Muscle of leg (tissue), 11 donors: ENCODE results near the gene KCNJ6. TPM values are rescaled to one million over a fixed set of nuclear protein-coding genes. Genes with fewer than 3 reads are reported as not detected.
"Not testable (repeated sequence)": the region's sequence is repeated elsewhere in the genome, so short reads cannot be mapped to it uniquely, and the experiment has no call there.

Source experiments
- DNase-seq: peaks from one replicate; pipeline ENCODE4 v3.0.0; 2013
- H3K27ac ChIP-seq: one replicate; pipeline ENCODE4 v1.5.1; 2013; ENCODE audit warnings: mild to moderate bottlenecking, low read length, control low read depth
- H3K27me3 ChIP-seq: one replicate; pipeline ENCODE4 v1.6.1; 2013; ENCODE audit warnings: low read length; ENCODE audit not compliant: control insufficient read depth, insufficient read depth
- H3K36me3 ChIP-seq: one replicate; pipeline ENCODE4 v1.6.1; 2013; ENCODE audit warnings: low read length; ENCODE audit not compliant: control insufficient read depth, insufficient read depth
- H3K4me1 ChIP-seq: one replicate; pipeline ENCODE4 v1.6.1; 2013; ENCODE audit warnings: low read length; ENCODE audit not compliant: control insufficient read depth, insufficient read depth
- H3K4me3 ChIP-seq: one replicate; pipeline ENCODE4 v1.5.1; 2013; ENCODE audit warnings: low read length, control low read depth
- H3K9me3 ChIP-seq: replicated peaks from 2 replicates; pipeline ENCODE4 v1.6.1; 2013; ENCODE audit warnings: low read depth, low read length; ENCODE audit not compliant: control insufficient read depth
- WGBS: methylation state at CpG from one replicate; pipeline ENCODE4 v1.1.5; 2013; ENCODE audit warnings: missing lambda C conversion rate; ENCODE audit not compliant: insufficient coverage; 5-methylcytosine and 5-hydroxymethylcytosine counted together
- polyA plus RNA-seq, 8 donors: library from polyadenylated mRNA; unstranded; fragments of 120-200 nt; gene quantifications; one replicate each; pipeline versions ENCODE4 v1.2.1 to v1.2.3, GENCODE V29; 2013; ENCODE audit warnings: inconsistent platforms in 1 of 8, low replicate concordance in 1 of 8; ENCODE audit not compliant: insufficient read length in 8 of 8, insufficient read depth in 1 of 8
- total RNA-seq: library from RNA; stranded (reverse); fragments of 120-200 nt; gene quantifications from one replicate; pipeline ENCODE4 v1.2.4, GENCODE V29; 2013

KCNJ6 gene
- total and polyA plus RNA-seq, 9 donors, result 0.81 to 2.1 (median 1.2) TPM

DNA sequence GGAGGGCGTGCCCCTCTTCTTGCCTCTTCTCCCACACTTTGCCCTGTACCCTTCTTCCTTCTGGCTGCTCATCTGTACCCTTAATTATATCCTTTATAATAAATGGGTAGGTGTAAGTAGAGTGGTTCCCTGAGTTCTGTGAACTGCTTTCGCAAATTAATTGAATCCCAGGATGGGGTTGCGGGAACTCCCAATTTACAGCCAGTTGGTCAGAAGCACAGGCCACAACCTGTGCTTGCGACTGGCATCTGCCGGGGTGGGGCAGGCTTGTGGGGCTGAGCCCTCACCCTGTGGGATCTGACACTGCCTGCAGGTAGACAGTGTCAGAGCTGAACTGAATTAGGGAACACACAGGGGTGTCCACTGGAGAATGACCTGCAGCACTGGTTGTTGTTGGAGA is 244.9 kb downstream of the KCNJ6 start:
- WGBS, result 94% methylated on average over 4 of the region's 5 CpGs
- Histone ChIP-seq H3K27me3 (peaks cover 12% of the 10 kb centered on the region), H3K9me3 (no peaks in the 10 kb centered on the region), H3K27ac (no peak overlapping the region), H3K4me3 (no peak overlapping the region), H3K36me3 (no peaks in the 10 kb centered on the region), H3K4me1 (peaks cover 9% of the 10 kb centered on the region)
- DNase-seq, result no peak

DNA sequence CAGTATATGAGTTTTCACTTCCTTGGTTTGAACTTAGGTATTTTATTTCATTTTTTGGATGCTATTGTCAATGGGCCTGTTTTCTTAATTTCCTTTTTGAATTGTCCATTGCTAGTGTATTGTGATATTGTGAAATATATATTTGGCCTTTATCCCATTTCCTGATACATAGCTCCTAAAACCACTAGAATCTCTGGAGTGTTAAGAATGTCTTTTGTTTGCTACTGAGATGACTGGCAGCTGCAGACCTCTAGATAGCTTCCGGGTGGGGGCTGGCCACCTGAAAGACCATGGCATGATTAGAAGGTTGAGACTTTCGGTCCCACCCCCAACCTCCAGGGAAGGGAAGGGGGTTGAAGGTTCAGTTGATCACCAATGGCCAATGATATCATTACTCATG is 245.4 kb downstream of the KCNJ6 start:
- Histone ChIP-seq H3K4me1 (peaks cover 12% of the 10 kb centered on the region), H3K27ac (no peak overlapping the region), H3K9me3 (no peaks in the 10 kb centered on the region), H3K27me3 (peaks cover 12% of the 10 kb centered on the region), H3K4me3 (no peak overlapping the region), H3K36me3 (no peaks in the 10 kb centered on the region)
- DNase-seq, result no peak
- no CpG with 5 or more reads among the region's 2 CpGs for WGBS

DNA sequence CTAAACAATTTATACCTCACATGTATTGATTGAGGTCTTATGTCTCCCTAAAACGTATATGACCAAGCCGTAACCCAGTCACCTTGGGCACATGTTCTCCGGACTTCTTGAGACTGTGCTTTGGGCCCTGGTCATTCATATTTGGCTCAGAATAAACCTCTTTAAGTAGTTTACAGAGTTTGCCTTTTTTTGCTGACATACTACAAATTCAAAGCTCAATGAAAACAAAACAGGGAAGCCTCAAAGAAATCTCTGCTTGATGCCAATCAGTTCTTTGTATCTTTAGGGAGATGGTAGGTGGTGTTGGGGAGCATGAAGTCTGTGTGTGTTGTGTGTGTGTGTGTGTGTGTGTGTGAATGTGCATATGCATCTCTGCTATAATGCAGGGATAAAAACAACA is 247.0 kb downstream of the KCNJ6 start:
- WGBS, result no CpG with 5 or more reads among the region's 3 CpGs
- Histone ChIP-seq H3K4me1 (peaks cover 14% of the 10 kb centered on the region), H3K27ac (no peak overlapping the region), H3K27me3 (peaks cover 5% of the 10 kb centered on the region), H3K36me3 (no peaks in the 10 kb centered on the region), H3K4me3 (no peak overlapping the region), H3K9me3 (no peaks in the 10 kb centered on the region)
- DNase-seq, result no peak

DNA sequence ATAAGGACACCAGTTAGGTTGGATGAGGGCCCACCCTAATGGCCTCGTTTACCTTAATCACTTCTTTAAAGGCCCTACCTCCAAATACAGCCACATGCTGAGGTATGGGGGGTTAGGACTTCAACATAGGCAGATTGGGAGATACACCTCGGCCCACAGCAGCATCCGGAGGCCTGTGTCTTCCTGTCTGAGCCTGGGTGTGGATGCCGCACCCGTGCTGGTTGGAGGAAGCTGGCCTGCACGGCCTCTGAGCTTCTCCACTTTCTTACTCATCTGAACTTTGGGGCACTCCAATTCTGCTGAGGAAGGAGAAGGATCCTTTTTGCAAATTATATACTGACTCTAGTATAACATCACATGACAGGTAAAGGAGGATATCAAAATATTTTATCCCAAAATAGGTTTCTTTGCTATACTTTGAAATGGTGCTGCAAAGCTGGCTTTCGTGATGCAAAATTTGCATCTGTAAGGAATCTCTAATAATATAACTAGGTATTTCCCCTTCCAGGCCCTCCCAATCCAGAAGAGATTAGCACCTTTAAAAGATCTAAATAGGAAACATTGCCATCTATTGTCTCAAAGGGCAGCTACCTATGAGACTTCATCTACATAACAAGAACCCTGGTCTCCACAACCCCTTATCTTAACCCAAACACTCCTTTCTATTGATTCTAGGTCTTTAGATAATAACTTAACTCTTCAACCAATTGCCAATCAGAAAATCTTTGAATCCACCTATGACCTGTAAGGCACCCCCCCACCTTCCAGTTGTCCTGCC is 247.6 kb downstream of the KCNJ6 start:
- H3K36me3 ChIP-seq, result no peaks in the 10 kb centered on the region
- H3K9me3 ChIP-seq, result no peaks in the 10 kb centered on the region
- H3K27ac ChIP-seq, result no peak overlapping the region
- WGBS, result 80% methylated on average over 2 of the region's 7 CpGs
- no peak for DNase-seq
- H3K4me3 ChIP-seq, result no peak overlapping the region
- peaks cover 14% of the 10 kb centered on the region for H3K4me1 ChIP-seq
- peaks cover 2% of the 10 kb centered on the region for H3K27me3 ChIP-seq

DNA sequence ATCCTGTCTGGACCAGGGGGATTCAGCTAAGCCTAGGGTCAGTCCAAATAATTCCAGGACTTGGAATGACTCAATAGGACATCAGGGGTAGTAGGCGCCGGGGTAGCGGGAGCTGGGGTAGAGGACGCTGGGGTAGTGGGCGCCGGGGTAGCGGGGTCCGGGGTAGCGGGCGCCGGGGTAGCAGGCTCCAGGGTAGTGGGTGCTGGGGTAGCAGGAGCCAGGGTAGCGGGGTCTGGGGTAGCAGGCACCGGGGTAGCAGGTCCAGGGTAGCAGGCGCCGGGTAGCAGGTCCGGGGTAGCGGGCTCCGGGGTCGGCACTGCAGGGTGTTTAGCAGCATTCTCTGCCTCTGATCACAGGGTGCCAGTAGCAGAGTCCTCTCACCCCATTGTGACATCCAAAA is 248.9 kb downstream of the KCNJ6 start:
- Histone ChIP-seq H3K9me3 (no peaks in the 10 kb centered on the region), H3K4me3 (no peak overlapping the region), H3K4me1 (peaks cover 14% of the 10 kb centered on the region), H3K27me3 (no peaks in the 10 kb centered on the region), H3K36me3 (no peaks in the 10 kb centered on the region), H3K27ac (no peak overlapping the region)
- no peak for DNase-seq
- WGBS, result 92% methylated on average over 19 of the region's 19 CpGs

DNA sequence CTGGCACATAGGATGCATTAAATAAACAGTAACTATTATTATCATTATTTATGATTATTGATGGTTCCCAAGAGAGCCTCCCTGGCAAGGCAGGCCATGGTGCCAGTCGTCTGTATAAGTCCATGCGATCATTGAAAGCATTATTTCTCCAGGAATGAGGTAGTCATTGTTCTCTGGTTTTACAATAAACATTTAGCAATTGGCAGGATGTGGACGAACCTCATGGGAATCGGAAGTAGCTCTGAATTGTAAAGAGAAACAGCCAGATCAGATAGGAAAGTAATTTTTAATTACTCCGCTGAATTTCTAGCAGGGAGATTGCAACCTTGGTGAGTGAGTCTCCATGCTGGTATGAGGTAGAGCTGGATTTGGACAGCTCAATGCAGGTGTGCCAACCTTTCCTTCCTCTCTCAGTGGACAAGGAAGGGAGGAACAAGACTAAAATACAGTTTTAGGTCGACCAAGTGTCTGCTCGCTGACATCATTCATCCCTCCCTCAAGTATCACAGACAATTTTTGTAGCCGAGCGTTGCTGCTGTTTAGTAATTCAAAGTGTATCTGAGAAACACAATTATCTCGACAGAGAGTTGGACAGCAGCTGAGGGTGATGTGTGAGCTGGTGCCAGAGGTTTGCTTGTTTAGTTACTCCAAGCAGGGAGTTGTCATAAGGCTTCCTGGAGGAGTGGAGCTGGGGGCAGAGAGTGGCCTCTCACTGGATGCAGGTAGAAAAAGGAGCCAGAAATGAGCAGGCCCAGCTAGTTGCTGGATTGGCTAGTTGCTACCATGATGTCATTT is 250.8 kb downstream of the KCNJ6 start:
- DNase-seq, result peak; percentile 37
- WGBS, result 32% methylated on average over 4 of the region's 10 CpGs
- Histone ChIP-seq H3K9me3 (no peaks in the 10 kb centered on the region), H3K36me3 (no peaks in the 10 kb centered on the region), H3K27ac (peak overlapping the region; percentile 51), H3K4me3 (no peak overlapping the region), H3K27me3 (no peaks in the 10 kb centered on the region), H3K4me1 (peaks cover 11% of the 10 kb centered on the region)

DNA sequence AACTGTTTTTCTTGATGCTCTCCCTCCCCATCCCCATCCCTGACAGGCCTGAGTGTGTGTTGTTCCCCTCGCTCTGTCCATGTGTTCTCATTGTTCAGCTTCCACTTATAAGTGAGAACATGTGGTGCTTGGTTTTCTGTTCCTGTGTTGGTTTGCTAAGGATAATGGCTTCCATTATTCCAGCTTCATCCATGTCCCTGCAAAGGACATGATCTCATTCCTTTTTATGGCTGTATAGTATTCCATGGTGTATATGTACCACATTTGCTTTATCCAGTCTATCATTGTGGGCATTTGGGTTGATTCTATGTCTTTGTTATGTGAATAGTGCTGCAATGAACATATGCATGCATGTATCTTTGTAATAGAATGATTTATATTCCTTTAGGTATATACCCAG is 254.0 kb downstream of the KCNJ6 start:
- H3K9me3 ChIP-seq, H3K27ac ChIP-seq, H3K27me3 ChIP-seq, DNase-seq, H3K4me3 ChIP-seq, H3K36me3 ChIP-seq: not testable (repeated sequence)
- H3K4me1 ChIP-seq, result peaks cover 21% of the 10 kb centered on the region
- no CpG with 5 or more reads among the region's 1 CpG for WGBS

DNA sequence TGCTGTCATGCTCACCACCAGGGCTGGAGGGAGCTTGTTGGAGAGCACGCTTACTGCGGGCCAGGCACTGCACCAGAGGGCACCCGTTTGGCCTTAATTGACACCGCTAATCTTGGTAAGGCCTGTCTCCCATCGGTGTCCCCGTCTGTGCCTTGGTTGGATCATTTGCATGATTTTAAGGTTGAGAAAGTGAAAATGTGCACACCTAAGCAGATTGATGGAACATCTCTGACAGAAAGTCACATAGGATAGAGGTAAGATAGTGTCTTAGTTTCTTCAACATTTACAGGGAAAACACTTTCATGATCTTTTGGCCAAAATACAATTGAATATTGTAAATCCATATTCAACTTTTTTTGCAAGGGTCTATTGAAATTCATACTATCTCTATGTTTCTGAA is 255.5 kb downstream of the KCNJ6 start:
- Histone ChIP-seq H3K9me3 (no peaks in the 10 kb centered on the region), H3K27ac (no peak overlapping the region), H3K27me3 (peaks cover 2% of the 10 kb centered on the region), H3K4me3 (no peak overlapping the region), H3K4me1 (peaks cover 16% of the 10 kb centered on the region), H3K36me3 (no peaks in the 10 kb centered on the region)
- no peak for DNase-seq
- 100% methylated on average over 1 of the region's 6 CpGs for WGBS

DNA sequence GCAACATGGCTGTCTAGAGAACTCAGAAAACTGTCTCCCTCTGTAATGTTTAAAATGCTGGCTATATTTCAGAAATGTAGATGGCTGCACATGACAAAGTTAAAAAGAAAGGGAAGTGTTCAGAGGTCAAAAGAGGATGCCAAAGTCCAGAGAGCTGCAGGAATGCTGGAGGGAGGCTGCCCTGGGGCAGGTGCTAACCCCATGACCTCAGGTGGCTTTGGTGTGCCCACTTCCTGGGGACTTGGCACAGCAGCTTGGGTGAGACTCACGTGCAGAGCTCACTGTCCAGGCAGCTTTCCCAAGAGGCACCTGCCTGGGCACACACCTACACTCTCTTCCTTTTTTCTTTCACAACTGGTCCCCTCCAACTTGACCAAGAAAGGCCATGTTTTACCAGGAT is 256.4 kb downstream of the KCNJ6 start:
- DNase-seq, result no peak
- Histone ChIP-seq H3K4me3 (no peak overlapping the region), H3K27me3 (peaks cover 2% of the 10 kb centered on the region), H3K36me3 (no peaks in the 10 kb centered on the region), H3K9me3 (no peaks in the 10 kb centered on the region), H3K27ac (no peak overlapping the region), H3K4me1 (peaks cover 10% of the 10 kb centered on the region)
- WGBS, result 50% methylated on average over 1 of the region's 1 CpG

DNA sequence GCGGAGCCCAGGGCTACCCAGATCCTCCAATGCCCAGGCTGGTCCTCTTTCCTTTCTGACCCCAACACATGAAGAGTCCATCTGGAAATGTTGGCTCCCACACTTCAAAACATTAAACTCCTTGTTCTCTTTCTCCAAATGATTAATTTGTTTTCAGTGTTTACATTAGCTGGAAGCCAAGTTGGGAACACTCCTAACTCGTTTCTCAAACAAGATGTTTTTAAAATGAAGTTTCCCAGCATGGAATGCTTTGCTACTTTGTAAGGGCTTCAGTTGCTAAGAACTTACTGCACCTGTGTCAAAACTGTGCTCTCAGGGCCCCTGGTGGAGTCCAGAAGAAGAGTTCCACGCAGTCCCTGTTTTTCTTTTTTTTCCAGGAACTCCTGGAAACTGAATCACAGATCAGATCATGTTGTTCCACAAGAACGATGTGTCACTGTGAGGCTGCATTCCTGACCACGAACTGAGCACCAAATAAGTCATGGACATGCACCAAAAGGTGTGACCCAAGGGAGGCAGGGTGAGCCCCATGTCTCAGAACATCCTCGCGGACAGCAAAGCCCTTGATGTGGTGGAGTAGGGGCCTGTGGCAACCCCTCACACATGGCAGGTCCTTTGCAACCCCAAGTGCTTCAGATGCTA is 257.3 kb downstream of the KCNJ6 start:
- DNase-seq, result peak; percentile 65
- no peak overlapping the region for H3K4me3 ChIP-seq
- peaks cover 2% of the 10 kb centered on the region for H3K27me3 ChIP-seq
- WGBS, result 27% methylated on average over 5 of the region's 7 CpGs
- H3K9me3 ChIP-seq, result no peaks in the 10 kb centered on the region
- H3K36me3 ChIP-seq, result no peaks in the 10 kb centered on the region
- peak overlapping the region; percentile 13 for H3K27ac ChIP-seq
- peaks cover 10% of the 10 kb centered on the region for H3K4me1 ChIP-seq
